KMS-11 (cell line): ENCODE results near the gene ADAMTS15.

ENCODE experiments used
- H2AFZ ChIP-seq: fragments of 200-600 bp; sonication (generic); 2 replicates; pipeline ENCODE4 v1.6.1; 2016; ENCODE audit warnings: antibody characterized with exemption, mixed run types, low read depth
- H3K27ac ChIP-seq: fragments of 200-600 bp; sonication (generic); 2 replicates; pipeline ENCODE4 v1.6.1; 2016; ENCODE audit warnings: mild to moderate bottlenecking, mixed run types
- H3K27me3 ChIP-seq: fragments of 200-600 bp; sonication (generic); 2 replicates; pipeline ENCODE4 v1.6.1; 2017; ENCODE audit warnings: mild to moderate bottlenecking, low read depth, mixed run types, moderate library complexity; ENCODE audit not compliant: insufficient read depth
- H3K36me3 ChIP-seq: fragments of 200-600 bp; sonication (generic); 2 replicates; pipeline ENCODE4 v1.6.1; 2017; ENCODE audit warnings: mild to moderate bottlenecking, mixed run types; ENCODE audit not compliant: insufficient read depth
- H3K4me1 ChIP-seq: fragments of 200-600 bp; sonication (generic); 2 replicates; pipeline ENCODE4 v1.6.1; 2016; ENCODE audit warnings: mild to moderate bottlenecking, low read depth, mixed run types; ENCODE audit not compliant: poor library complexity, severe bottlenecking
- H3K4me2 ChIP-seq: fragments of 200-600 bp; sonication (generic); 2 replicates; pipeline ENCODE4 v1.7.0; 2016; ENCODE audit warnings: mild to moderate bottlenecking, mixed run types
- H3K4me3 ChIP-seq: fragments of 200-600 bp; sonication (generic); IDR thresholded peaks from 2 replicates; pipeline ENCODE4 v1.6.1; 2017; ENCODE audit warnings: low read depth, low read length, mixed read lengths; ENCODE audit not compliant: insufficient read depth
- H3K79me2 ChIP-seq: fragments of 200-600 bp; sonication (generic); 2 replicates; pipeline ENCODE4 v1.6.1; 2016; ENCODE audit warnings: low read depth, mixed run types; ENCODE audit not compliant: insufficient read depth
- H3K9ac ChIP-seq: fragments of 200-600 bp; sonication (generic); 2 replicates; pipeline ENCODE4 v1.6.1; 2016; ENCODE audit warnings: mild to moderate bottlenecking, mixed run types
- H4K20me1 ChIP-seq: fragments of 200-600 bp; sonication (generic); 2 replicates; pipeline ENCODE4 v1.6.1; 2016; ENCODE audit warnings: mild to moderate bottlenecking, mixed run types; ENCODE audit not compliant: insufficient read depth
- CTCF ChIP-seq: fragments of 200-600 bp; sonication (generic); conservative IDR thresholded peaks from 2 replicates; pipeline ENCODE4 v1.6.1; 2017; ENCODE audit warnings: low read depth, mild to moderate bottlenecking, antibody characterized with exemption, low read length, moderate library complexity, mixed read lengths

The ADAMTS15 gene

GRCh38 chr11:130457623-130458409 lies 9.4 kb downstream of the ADAMTS15 start:
- Histone ChIP-seq H3K4me2 (no peak overlapping the region), H3K4me1 (no peaks in the 10 kb centered on the region), H3K79me2 (no peaks in the 10 kb centered on the region), H3K36me3 (no peaks in the 10 kb centered on the region), H4K20me1 (no peaks in the 10 kb centered on the region), H3K4me3 (no peak overlapping the region), H3K27me3 (no peaks in the 10 kb centered on the region), H3K27ac (no peak overlapping the region), H3K9ac (no peak overlapping the region), H2AFZ (no peak overlapping the region)
- TF ChIP-seq CTCF, result no peak

GRCh38 chr11:130458410-130458729 lies 9.9 kb downstream of the ADAMTS15 start:
- TF ChIP-seq CTCF, result no peak
- H3K27me3 ChIP-seq, result no peaks in the 10 kb centered on the region

GRCh38 chr11:130459521-130459920 lies 11.1 kb downstream of the ADAMTS15 start:
- no peak for TF ChIP-seq CTCF
- H3K4me2 ChIP-seq, result no peak overlapping the region

More at GRCh38 chr11:130458410-130458729, 9.9 kb downstream of the ADAMTS15 start:
- H4K20me1 ChIP-seq, result no peaks in the 10 kb centered on the region
- H2AFZ ChIP-seq, result no peak overlapping the region
- H3K79me2 ChIP-seq, result no peaks in the 10 kb centered on the region
- H3K9ac ChIP-seq, result no peak overlapping the region
- no peak overlapping the region for H3K27ac ChIP-seq
- no peaks in the 10 kb centered on the region for H3K36me3 ChIP-seq
- no peak overlapping the region for H3K4me3 ChIP-seq
- H3K4me1 ChIP-seq, result no peaks in the 10 kb centered on the region
- no peak overlapping the region for H3K4me2 ChIP-seq

GRCh38 chr11:130462101-130462885 lies 13.8 kb downstream of the ADAMTS15 start:
- Histone ChIP-seq H2AFZ (no peak overlapping the region), H3K27me3 (no peaks in the 10 kb centered on the region), H3K27ac (no peak overlapping the region), H3K4me3 (no peak overlapping the region), H3K79me2 (no peaks in the 10 kb centered on the region), H3K4me1 (no peaks in the 10 kb centered on the region), H4K20me1 (no peaks in the 10 kb centered on the region), H3K9ac (no peak overlapping the region), H3K36me3 (no peaks in the 10 kb centered on the region), H3K4me2 (no peak overlapping the region)
- no peak for TF ChIP-seq CTCF

More at GRCh38 chr11:130459521-130459920, 11.1 kb downstream of the ADAMTS15 start:
- Histone ChIP-seq H4K20me1 (no peaks in the 10 kb centered on the region), H3K4me3 (no peak overlapping the region), H3K27me3 (no peaks in the 10 kb centered on the region), H3K36me3 (no peaks in the 10 kb centered on the region), H3K4me1 (no peaks in the 10 kb centered on the region), H3K79me2 (no peaks in the 10 kb centered on the region), H2AFZ (no peak overlapping the region), H3K27ac (no peak overlapping the region), H3K9ac (no peak overlapping the region)
